Measurements from ENCODE around the gene DNAAF1. TPM values are rescaled to one million over a fixed set of nuclear protein-coding genes. Genes with fewer than 3 reads are reported as not detected.

DNAAF1 gene
- polyA plus RNA-seq, 2 donors = 0.20 to 0.39 TPM

GRCh38 chr16:84181144-84181915, 36.2 kb downstream of the DNAAF1 start:
- peaks cover 7 to 59% of the 10 kb centered on the region in 2 donors for H3K36me3 ChIP-seq (ENCODE audit: control insufficient read depth in 2 of 2, insufficient read depth in 2 of 2, low read length in 1 of 2)
- peaks cover 8 to 11% of the 10 kb centered on the region in 2 donors for H3K4me1 ChIP-seq (ENCODE audit: control insufficient read depth in 2 of 2, insufficient read depth in 2 of 2, low read length in 1 of 2)
- H3K9me3 ChIP-seq (ENCODE audit: control insufficient read depth in 2 of 2, insufficient read depth in 1 of 2, low read depth in 1 of 2, low read length in 1 of 2) = no peaks in the 10 kb centered on the region
- 86 to 93% methylated on average over 38 to 41 of the region's 41 CpGs for WGBS, 2 donors
- H3K27ac ChIP-seq (ENCODE audit: low read depth in 2 of 2, low read length in 1 of 2) = no peak overlapping the region
- H3K4me3 ChIP-seq (ENCODE audit: low read depth in 1 of 2, low read length in 2 of 2) = no peak overlapping the region
- H3K27me3 ChIP-seq (ENCODE audit: control insufficient read depth in 1 of 2, insufficient read depth in 2 of 2, low read length in 2 of 2) = no peaks in the 10 kb centered on the region

GRCh38 chr16:84182104-84182503, 37.0 kb downstream of the DNAAF1 start:
- no peaks in the 10 kb centered on the region for H3K27me3 ChIP-seq (ENCODE audit: control insufficient read depth in 1 of 2, insufficient read depth in 2 of 2, low read length in 2 of 2)
- peaks cover 3 to 4% of the 10 kb centered on the region in 2 donors for H3K4me1 ChIP-seq (ENCODE audit: control insufficient read depth in 2 of 2, insufficient read depth in 2 of 2, low read length in 1 of 2)
- H3K9me3 ChIP-seq (ENCODE audit: control insufficient read depth in 2 of 2, insufficient read depth in 1 of 2, low read depth in 1 of 2, low read length in 1 of 2) = no peaks in the 10 kb centered on the region
- H3K27ac ChIP-seq (ENCODE audit: low read depth in 2 of 2, low read length in 1 of 2) = no peak overlapping the region
- 94 to 95% methylated on average over 18 of the region's 18 CpGs for WGBS, 2 donors
- H3K36me3 ChIP-seq (ENCODE audit: control insufficient read depth in 2 of 2, insufficient read depth in 2 of 2, low read length in 1 of 2) = peaks cover 7 to 59% of the 10 kb centered on the region in 2 donors
- H3K4me3 ChIP-seq (ENCODE audit: low read depth in 1 of 2, low read length in 2 of 2) = no peak overlapping the region

- Histone ChIP-seq H3K4me1 (ENCODE audit: control insufficient read depth in 2 of 2, insufficient read depth in 2 of 2, low read length in 1 of 2) (peaks cover 0 to 3% of the 10 kb centered on the region in 2 donors), H3K9me3 (ENCODE audit: control insufficient read depth in 2 of 2, insufficient read depth in 1 of 2, low read depth in 1 of 2, low read length in 1 of 2) (no peaks in the 10 kb centered on the region), H3K36me3 (ENCODE audit: control insufficient read depth in 2 of 2, insufficient read depth in 2 of 2, low read length in 1 of 2) (peaks cover 7 to 59% of the 10 kb centered on the region in 2 donors), H3K27me3 (ENCODE audit: control insufficient read depth in 1 of 2, insufficient read depth in 2 of 2, low read length in 2 of 2) (no peaks in the 10 kb centered on the region), H3K27ac (ENCODE audit: low read depth in 2 of 2, low read length in 1 of 2) (no peak overlapping the region), H3K4me3 (ENCODE audit: low read depth in 1 of 2, low read length in 2 of 2) (no peak overlapping the region)
- 94 to 97% methylated on average over 26 of the region's 26 CpGs for WGBS, 2 donors
Observed at GRCh38 chr16:84182680-84183571, 37.8 kb downstream of the DNAAF1 start.

- H3K4me1 ChIP-seq (ENCODE audit: control insufficient read depth in 2 of 2, insufficient read depth in 2 of 2, low read length in 1 of 2) = no peaks in the 10 kb centered on the region
- H3K27me3 ChIP-seq (ENCODE audit: control insufficient read depth in 1 of 2, insufficient read depth in 2 of 2, low read length in 2 of 2) = no peaks in the 10 kb centered on the region
- no peaks in the 10 kb centered on the region for H3K9me3 ChIP-seq (ENCODE audit: control insufficient read depth in 2 of 2, insufficient read depth in 1 of 2, low read depth in 1 of 2, low read length in 1 of 2)
- H3K4me3 ChIP-seq (ENCODE audit: low read depth in 1 of 2, low read length in 2 of 2) = no peak overlapping the region
- 91 to 97% methylated on average over 5 of the region's 5 CpGs for WGBS, 2 donors
- no peak overlapping the region for H3K27ac ChIP-seq (ENCODE audit: low read depth in 2 of 2, low read length in 1 of 2)
- H3K36me3 ChIP-seq (ENCODE audit: control insufficient read depth in 2 of 2, insufficient read depth in 2 of 2, low read length in 1 of 2) = peaks cover 7 to 53% of the 10 kb centered on the region in 2 donors
Observed at GRCh38 chr16:84183572-84183875, 38.4 kb downstream of the DNAAF1 start.

- WGBS, 2 donors = 79 to 86% methylated on average over 11 of the region's 11 CpGs
- H3K27me3 ChIP-seq (ENCODE audit: control insufficient read depth in 1 of 2, insufficient read depth in 2 of 2, low read length in 2 of 2) = no peaks in the 10 kb centered on the region
- H3K4me1 ChIP-seq (ENCODE audit: control insufficient read depth in 2 of 2, insufficient read depth in 2 of 2, low read length in 1 of 2) = no peaks in the 10 kb centered on the region
- H3K4me3 ChIP-seq (ENCODE audit: low read depth in 1 of 2, low read length in 2 of 2) = no peak overlapping the region
- H3K27ac ChIP-seq (ENCODE audit: low read depth in 2 of 2, low read length in 1 of 2) = peak overlapping the region in 1 of 2 donors; percentile 20
- H3K36me3 ChIP-seq (ENCODE audit: control insufficient read depth in 2 of 2, insufficient read depth in 2 of 2, low read length in 1 of 2) = peaks cover 3 to 49% of the 10 kb centered on the region in 2 donors
- H3K9me3 ChIP-seq (ENCODE audit: control insufficient read depth in 2 of 2, insufficient read depth in 1 of 2, low read depth in 1 of 2, low read length in 1 of 2) = no peaks in the 10 kb centered on the region
Observed at GRCh38 chr16:84183911-84184591, 38.9 kb downstream of the DNAAF1 start.

GRCh38 chr16:84184775-84185174, 39.7 kb downstream of the DNAAF1 start:
- Histone ChIP-seq H3K27me3 (ENCODE audit: control insufficient read depth in 1 of 2, insufficient read depth in 2 of 2, low read length in 2 of 2) (no peaks in the 10 kb centered on the region), H3K27ac (ENCODE audit: low read depth in 2 of 2, low read length in 1 of 2) (no peak overlapping the region), H3K4me3 (ENCODE audit: low read depth in 1 of 2, low read length in 2 of 2) (no peak overlapping the region), H3K9me3 (ENCODE audit: control insufficient read depth in 2 of 2, insufficient read depth in 1 of 2, low read depth in 1 of 2, low read length in 1 of 2) (no peaks in the 10 kb centered on the region), H3K36me3 (ENCODE audit: control insufficient read depth in 2 of 2, insufficient read depth in 2 of 2, low read length in 1 of 2) (peaks cover 0 to 42% of the 10 kb centered on the region in 2 donors), H3K4me1 (ENCODE audit: control insufficient read depth in 2 of 2, insufficient read depth in 2 of 2, low read length in 1 of 2) (no peaks in the 10 kb centered on the region)
- 71 to 82% methylated on average over 10 of the region's 10 CpGs for WGBS, 2 donors

- peak within 1 kb of the TSS; percentile 99 to 100 for H3K4me3 ChIP-seq (ENCODE audit: low read depth in 1 of 2, low read length in 2 of 2)
- H3K36me3 ChIP-seq (ENCODE audit: control insufficient read depth in 2 of 2, insufficient read depth in 2 of 2, low read length in 1 of 2) = peaks cover 0 to 28% of the 10 kb centered on the region in 2 donors
- H3K9me3 ChIP-seq (ENCODE audit: control insufficient read depth in 2 of 2, insufficient read depth in 1 of 2, low read depth in 1 of 2, low read length in 1 of 2) = peaks cover 0 to 2% of the 10 kb centered on the region in 2 donors
- 2% methylated on average over 55 of the region's 55 CpGs for WGBS, 2 donors
- no peaks in the 10 kb centered on the region for H3K27me3 ChIP-seq (ENCODE audit: control insufficient read depth in 1 of 2, insufficient read depth in 2 of 2, low read length in 2 of 2)
- H3K27ac ChIP-seq (ENCODE audit: low read depth in 2 of 2, low read length in 1 of 2) = peak within 1 kb of the TSS; percentile 66 to 71
- no peaks in the 10 kb centered on the region for H3K4me1 ChIP-seq (ENCODE audit: control insufficient read depth in 2 of 2, insufficient read depth in 2 of 2, low read length in 1 of 2)
Observed at GRCh38 chr16:84186685-84187437, 41.8 kb downstream of the DNAAF1 start, which contains the start of gene TAF1C. TAF1C (minus strand) TSS chr16:84187057; CDS start chr16:84184988, 2,069 bp downstream.

- Histone ChIP-seq H3K4me3 (ENCODE audit: low read depth in 1 of 2, low read length in 2 of 2) (no peak within 1 kb of the TSS), H3K27ac (ENCODE audit: low read depth in 2 of 2, low read length in 1 of 2) (no peak within 1 kb of the TSS), H3K4me1 (ENCODE audit: control insufficient read depth in 2 of 2, insufficient read depth in 2 of 2, low read length in 1 of 2) (peaks cover 0 to 4% of the 10 kb centered on the region in 2 donors), H3K9me3 (ENCODE audit: control insufficient read depth in 2 of 2, insufficient read depth in 1 of 2, low read depth in 1 of 2, low read length in 1 of 2) (peaks cover 0 to 2% of the 10 kb centered on the region in 2 donors), H3K36me3 (ENCODE audit: control insufficient read depth in 2 of 2, insufficient read depth in 2 of 2, low read length in 1 of 2) (peaks cover 0 to 14% of the 10 kb centered on the region in 2 donors), H3K27me3 (ENCODE audit: control insufficient read depth in 1 of 2, insufficient read depth in 2 of 2, low read length in 2 of 2) (no peaks in the 10 kb centered on the region)
- 93 to 95% methylated on average over 47 of the region's 47 CpGs for WGBS, 2 donors
Observed at GRCh38 chr16:84190731-84191388, 45.8 kb downstream of the DNAAF1 start, which contains the start of gene ADAD2. ADAD2 (plus strand) TSS chr16:84191157; CDS start chr16:84191231, 74 bp downstream.

Measured in esophagus (tissue), 2 donors.